ENCODE results near the gene ACSF3. TPM values are rescaled to one million over a fixed set of nuclear protein-coding genes. Genes with fewer than 3 reads are reported as not detected.
"Not testable (repeated sequence)": the region's sequence is repeated elsewhere in the genome, so short reads cannot be mapped to it uniquely, and the experiment has no call there.

Gene ACSF3
- total RNA-seq, 1 experiment from 2014 or later, result 34.0 TPM

DNA sequence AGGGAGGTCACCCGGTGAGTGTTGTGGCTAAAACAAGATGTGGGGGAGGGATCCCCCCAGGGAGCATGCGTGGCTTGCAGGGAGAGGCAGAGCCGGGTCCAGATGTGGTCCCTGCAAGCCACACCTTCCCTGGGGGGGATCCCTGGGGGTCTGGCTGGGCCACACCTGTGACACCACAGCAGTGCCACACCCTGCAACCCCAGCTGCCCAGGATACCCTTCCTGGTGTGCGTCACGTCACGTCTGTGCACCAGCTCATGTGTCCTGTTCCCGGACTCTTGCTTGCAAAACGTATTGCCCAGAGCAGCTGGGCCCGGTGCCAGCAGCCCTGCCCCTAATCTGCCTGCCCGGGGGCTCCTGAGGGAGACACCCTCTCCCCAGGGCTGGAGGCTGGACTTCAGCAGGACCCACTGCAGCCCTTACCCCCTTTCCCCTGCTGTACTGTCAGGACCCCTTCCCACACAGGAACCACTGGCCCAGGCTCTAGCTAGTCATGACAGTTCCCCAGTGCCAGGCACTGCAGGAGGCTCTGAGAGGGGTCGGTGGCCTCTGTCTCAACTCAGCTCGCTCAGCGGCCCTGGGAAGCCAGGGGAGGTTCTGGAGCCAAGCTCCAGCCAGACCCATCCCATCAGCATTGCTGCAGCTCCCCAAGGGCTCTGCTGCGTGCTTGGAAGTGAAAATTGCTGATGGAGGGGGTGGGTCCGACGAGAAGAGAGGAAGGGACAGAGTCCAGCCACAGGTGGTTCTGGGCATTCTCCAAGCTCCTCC is 25.8 kb upstream of the ACSF3 start:
- Histone ChIP-seq H3K9me3 (ENCODE audit: insufficient read depth, low read depth) (no peaks in the 10 kb centered on the region), H2AFZ (no peak overlapping the region), H3K4me3 (no peak overlapping the region), H3K4me1 (replicated peaks; ENCODE audit: insufficient read depth) (no peaks in the 10 kb centered on the region), H3K36me3 (ENCODE audit: low read depth) (no peaks in the 10 kb centered on the region), H3K27ac (no peak overlapping the region), H3K79me2 (ENCODE audit: low read depth) (no peaks in the 10 kb centered on the region), H3F3A (ENCODE audit: insufficient read depth, low read depth) (no peaks in the 10 kb centered on the region), H3K9me2 (ENCODE audit: insufficient read depth) (no peaks in the 10 kb centered on the region), H3K27me3 (ENCODE audit: insufficient read depth, low read depth) (peaks cover 67% of the 10 kb centered on the region), H4K20me1 (ENCODE audit: insufficient read depth) (no peaks in the 10 kb centered on the region), H3K4me2 (no peak overlapping the region)
- TF ChIP-seq, protein P1, sequence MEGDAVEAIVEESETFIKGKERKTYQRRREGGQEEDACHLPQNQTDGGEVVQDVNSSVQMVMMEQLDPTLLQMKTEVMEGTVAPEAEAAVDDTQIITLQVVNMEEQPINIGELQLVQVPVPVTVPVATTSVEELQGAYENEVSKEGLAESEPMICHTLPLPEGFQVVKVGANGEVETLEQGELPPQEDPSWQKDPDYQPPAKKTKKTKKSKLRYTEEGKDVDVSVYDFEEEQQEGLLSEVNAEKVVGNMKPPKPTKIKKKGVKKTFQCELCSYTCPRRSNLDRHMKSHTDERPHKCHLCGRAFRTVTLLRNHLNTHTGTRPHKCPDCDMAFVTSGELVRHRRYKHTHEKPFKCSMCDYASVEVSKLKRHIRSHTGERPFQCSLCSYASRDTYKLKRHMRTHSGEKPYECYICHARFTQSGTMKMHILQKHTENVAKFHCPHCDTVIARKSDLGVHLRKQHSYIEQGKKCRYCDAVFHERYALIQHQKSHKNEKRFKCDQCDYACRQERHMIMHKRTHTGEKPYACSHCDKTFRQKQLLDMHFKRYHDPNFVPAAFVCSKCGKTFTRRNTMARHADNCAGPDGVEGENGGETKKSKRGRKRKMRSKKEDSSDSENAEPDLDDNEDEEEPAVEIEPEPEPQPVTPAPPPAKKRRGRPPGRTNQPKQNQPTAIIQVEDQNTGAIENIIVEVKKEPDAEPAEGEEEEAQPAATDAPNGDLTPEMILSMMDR (conservative IDR thresholded peaks at IDR 0.05), result no peak
- no peak for TF ChIP-seq EZH2 (IDR thresholded peaks at IDR 0.05; ENCODE audit: low read depth)
- POLR2A ChIA-PET (ENCODE audit: unreplicated experiment), result no interaction called here
- CTCF ChIA-PET, result no interaction called here
- BruUV-seq (replicated peaks), result no TSS peak
- intact Hi-C loops (cut with micrococcal nuclease; ENCODE audit: unreplicated experiment), result no loop called here
- DNase-seq, result peak in 1 of 2 experiments; percentile 35

DNA sequence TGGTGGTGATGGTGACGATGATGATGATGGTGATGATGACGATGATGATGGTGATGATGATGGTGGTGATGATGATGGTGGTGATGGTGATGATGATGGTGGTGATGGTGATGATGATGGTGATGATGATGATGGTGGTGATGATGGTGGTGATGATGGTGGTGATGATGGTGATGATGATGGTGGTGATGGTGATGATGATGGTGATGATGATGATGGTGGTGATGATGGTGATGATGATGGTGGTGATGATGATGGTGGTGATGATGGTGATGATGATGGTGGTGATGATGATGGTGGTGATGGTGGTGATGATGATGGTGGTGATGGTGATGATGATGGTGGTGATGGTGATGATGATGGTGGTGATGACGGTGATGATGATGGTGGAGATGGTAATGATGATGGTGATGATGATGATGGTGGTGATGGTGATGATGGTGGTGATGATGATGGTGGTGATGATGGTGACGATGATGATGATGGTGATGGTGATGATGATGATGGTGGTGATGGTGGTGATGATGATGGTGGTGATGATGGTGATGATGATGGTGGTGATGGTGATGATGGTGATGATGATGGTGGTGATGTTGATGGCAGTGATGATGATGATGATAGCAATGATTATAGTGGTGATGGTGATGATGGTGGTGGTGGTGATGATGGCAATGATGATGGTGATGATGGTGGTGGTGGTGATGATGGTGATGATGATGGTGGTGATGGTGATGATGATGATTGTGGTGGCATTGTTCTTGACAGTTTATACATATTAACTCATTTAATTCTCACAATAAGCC is 24.6 kb upstream of the ACSF3 start:
- intact Hi-C loops (cut with micrococcal nuclease; ENCODE audit: unreplicated experiment); H4K20me1 ChIP-seq (ENCODE audit: insufficient read depth); POLR2A ChIA-PET (ENCODE audit: unreplicated experiment); H3K4me3 ChIP-seq; H3K4me2 ChIP-seq; H3K36me3 ChIP-seq (ENCODE audit: low read depth); H3K9me3 ChIP-seq (ENCODE audit: insufficient read depth, low read depth); H3K79me2 ChIP-seq (ENCODE audit: low read depth); H3K4me1 ChIP-seq (replicated peaks; ENCODE audit: insufficient read depth); DNase-seq; H3F3A ChIP-seq (ENCODE audit: insufficient read depth, low read depth); H3K9me2 ChIP-seq (ENCODE audit: insufficient read depth); H2AFZ ChIP-seq; H3K27ac ChIP-seq; CTCF ChIA-PET; BruUV-seq (replicated peaks): not testable (repeated sequence)
- H3K27me3 ChIP-seq (ENCODE audit: insufficient read depth, low read depth), result peaks cover 74% of the 10 kb centered on the region

DNA sequence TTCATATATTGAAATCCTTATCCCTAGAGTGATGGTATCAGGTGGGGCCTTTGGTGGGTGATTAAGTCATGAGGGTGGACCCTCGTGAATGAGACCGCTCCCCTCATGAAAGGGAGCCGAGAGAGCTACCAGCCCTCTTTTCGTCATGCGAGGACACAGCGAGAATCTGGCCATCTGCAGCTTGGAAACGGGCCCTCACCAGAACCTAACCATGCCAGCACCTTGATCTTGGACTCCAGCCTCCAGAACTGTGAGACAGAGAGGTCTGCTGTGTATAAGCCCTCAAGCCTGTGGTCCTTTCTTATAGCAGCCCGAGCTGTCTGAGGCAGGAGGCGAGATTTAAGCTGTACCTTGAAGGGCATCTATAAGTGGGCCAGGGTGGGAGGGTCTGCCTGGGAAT is 23.7 kb upstream of the ACSF3 start:
- no peak overlapping the region for H2AFZ ChIP-seq
- H3F3A ChIP-seq (ENCODE audit: insufficient read depth, low read depth), result peaks cover 7% of the 10 kb centered on the region; the same call in 1 of the 2 replicates
- TF ChIP-seq, protein P1 (conservative IDR thresholded peaks at IDR 0.05), result no peak
- no peak for TF ChIP-seq EZH2 (IDR thresholded peaks at IDR 0.05; ENCODE audit: low read depth)
- H3K36me3 ChIP-seq (ENCODE audit: low read depth), result no peaks in the 10 kb centered on the region
- ChIA-PET POLR2A (ENCODE audit: unreplicated experiment) (no interaction called here), CTCF (no interaction called here)
- H3K4me3 ChIP-seq, result no peak overlapping the region
- BruUV-seq (replicated peaks), result no TSS peak
- no peaks in the 10 kb centered on the region for H3K9me3 ChIP-seq (ENCODE audit: insufficient read depth, low read depth)
- H4K20me1 ChIP-seq (ENCODE audit: insufficient read depth), result no peaks in the 10 kb centered on the region
- peaks cover 69% of the 10 kb centered on the region for H3K27me3 ChIP-seq (ENCODE audit: insufficient read depth, low read depth)
- no peak overlapping the region for H3K4me2 ChIP-seq
- no peaks in the 10 kb centered on the region for H3K79me2 ChIP-seq (ENCODE audit: low read depth)
- H3K4me1 ChIP-seq (replicated peaks; ENCODE audit: insufficient read depth), result no peaks in the 10 kb centered on the region
- no peak overlapping the region for H3K27ac ChIP-seq
- no peak for DNase-seq
- H3K9me2 ChIP-seq (ENCODE audit: insufficient read depth), result no peaks in the 10 kb centered on the region
- intact Hi-C loops (cut with micrococcal nuclease; ENCODE audit: unreplicated experiment), result no loop called here

Measured in PC-9 (cell line).